Activated CD4-positive, alpha-beta T cell treated with anti-CD3 and anti-CD28 coated beads for 48 hours (primary cell): ENCODE results near the gene TEKT2.

Experiments used
- DNase-seq: peaks from one replicate; pipeline ENCODE4 v3.0.0-alpha.2; 2020

Gene TEKT2

DNA sequence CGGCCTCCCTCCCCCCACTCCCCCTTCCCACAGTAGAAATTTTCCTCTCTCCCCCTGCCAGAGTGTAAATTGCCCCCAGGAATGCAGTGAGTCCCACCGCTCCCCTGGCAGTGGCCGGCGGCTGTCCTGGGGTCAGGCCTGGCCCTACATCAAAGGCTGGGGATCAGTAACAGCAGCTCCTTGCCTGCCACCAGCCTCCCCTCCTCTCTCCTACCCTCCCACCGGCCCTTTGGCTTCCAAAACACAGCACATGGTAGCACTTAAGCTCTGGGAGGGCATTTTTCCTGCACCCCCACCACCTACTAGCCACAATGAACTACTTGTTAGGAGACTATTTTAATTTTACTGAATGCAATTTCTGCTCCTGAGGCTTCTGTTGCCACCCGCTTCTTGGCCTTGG lies 50.1 kb downstream of the TEKT2 start:
- no peak for DNase-seq

- peak; percentile 54 for DNase-seq
Observed at GRCh38 chr1:36134505-36135329, 50.8 kb downstream of the TEKT2 start.

DNA sequence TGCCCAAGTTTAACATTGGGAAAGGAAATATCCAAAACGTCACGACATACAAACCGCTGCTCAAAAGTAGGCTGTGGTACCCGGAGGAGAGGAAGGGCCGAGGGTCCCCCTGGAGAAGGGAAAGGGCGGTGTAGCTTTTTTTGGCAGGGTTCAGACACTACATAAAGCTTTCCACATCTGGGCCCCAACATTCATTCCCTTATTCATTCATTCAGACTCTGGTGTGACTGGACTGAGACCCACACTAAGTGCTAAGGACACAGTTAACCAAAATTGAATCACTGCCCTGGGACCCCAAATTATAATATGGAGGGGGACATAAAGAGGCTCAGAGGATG lies 51.4 kb downstream of the TEKT2 start:
- DNase-seq = no peak

DNA sequence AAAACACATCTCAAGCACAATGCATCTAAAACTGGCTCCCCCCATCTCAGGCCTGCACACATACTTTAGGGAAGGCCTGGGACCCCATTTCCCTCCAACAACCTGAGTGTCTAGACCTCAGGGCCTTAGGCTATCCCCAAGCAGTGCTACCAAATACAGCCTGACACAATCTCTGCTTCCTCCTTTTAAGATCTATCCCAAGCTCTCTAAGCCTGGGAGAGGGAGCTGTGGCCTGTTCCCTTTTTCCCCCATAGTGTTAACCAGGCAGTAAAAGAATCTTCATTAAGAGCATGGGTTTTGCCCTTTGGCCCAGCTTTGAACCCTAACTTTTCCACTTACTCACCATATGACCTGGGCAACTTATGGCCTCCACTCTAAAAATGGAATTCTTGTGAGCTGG lies 51.9 kb downstream of the TEKT2 start:
- no peak for DNase-seq

- no peak for DNase-seq
Observed at GRCh38 chr1:36136535-36136934, 52.6 kb downstream of the TEKT2 start.

DNA sequence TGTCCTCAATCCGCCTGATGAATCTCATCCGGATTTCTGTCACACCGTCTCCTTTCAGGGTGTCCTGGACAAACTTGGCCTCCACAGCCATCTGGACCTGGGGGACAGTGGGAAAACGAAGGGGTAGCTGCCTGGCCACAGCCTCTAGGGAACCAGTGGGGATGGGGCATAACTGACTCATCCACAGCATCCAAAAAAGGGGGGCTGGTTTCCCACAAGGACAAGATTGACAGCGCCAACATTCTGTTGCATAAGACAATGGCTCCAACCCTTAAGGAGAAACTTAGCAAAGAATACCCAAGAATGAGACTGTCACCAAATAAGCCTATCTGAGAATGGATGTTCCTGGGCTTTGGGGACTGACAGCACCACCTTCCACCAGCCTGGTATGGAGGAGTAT lies 53.3 kb downstream of the TEKT2 start:
- no peak for DNase-seq

GRCh38 chr1:36137776-36138175 lies 53.9 kb downstream of the TEKT2 start:
- no peak for DNase-seq
